ENCODE measurements around the gene RPAP3.
"Not testable (repeated sequence)": the region's sequence is repeated elsewhere in the genome, so short reads cannot be mapped to it uniquely, and the experiment has no call there.

The RPAP3 gene

DNA sequence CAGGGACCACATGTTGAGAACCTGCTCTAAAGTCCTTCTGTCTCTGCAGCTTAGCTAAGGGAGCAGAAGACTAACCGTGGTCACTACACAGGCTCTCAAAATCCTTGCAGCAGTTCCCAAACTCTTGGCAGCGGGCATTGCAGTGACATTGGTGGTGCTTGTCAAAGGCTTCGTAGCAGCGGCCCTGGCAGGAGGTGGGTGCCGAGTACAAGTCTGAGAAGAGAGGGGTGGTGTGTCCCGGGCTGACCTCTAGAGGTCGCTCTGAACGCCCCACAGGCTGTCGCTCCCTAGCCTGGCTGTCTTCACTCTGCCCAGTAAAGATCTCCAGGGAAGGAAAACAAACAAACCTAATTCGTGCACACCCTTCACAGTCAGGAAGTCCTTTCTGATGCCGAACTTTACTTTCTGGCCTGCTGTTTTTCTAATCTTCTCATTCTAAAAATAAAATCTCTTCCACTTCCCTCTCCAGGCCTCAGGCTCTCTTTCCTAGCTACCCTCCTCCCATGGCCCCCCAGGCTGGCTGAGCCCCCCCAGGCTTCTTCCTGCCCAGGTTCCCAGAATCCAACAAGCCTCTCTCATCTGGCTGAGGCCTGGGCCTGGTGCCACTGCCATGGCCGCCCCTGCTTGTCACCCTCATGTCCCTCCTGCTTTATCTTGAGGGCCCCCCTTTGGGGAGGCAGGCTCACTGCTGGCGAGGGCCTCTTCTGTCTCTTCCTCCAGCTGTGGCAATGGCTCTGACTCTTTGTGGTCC, 11.8 kb upstream of the RPAP3 start:
- peak; percentile 74 for DNase-seq

DNA sequence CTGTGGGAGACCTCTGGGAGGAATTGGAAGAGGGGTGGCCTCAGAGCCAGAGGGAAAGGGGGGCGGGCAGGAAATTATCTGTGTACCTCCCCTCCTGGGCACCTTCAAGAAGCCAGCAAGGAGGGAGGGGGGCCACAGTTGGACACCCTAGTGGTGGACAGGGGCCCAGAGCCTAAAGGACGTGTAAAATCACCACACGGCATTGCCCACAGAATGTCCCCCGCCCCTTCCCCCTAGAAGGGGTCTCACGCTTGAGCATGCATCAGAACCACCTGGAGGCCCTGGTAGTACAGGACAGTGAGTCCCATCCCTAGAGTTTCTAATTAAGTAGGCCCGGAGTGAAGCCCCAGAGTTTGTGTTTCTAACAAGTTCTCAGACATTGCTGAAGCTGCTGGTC, 11.2 kb upstream of the RPAP3 start:
- DNase-seq, result no peak

DNA sequence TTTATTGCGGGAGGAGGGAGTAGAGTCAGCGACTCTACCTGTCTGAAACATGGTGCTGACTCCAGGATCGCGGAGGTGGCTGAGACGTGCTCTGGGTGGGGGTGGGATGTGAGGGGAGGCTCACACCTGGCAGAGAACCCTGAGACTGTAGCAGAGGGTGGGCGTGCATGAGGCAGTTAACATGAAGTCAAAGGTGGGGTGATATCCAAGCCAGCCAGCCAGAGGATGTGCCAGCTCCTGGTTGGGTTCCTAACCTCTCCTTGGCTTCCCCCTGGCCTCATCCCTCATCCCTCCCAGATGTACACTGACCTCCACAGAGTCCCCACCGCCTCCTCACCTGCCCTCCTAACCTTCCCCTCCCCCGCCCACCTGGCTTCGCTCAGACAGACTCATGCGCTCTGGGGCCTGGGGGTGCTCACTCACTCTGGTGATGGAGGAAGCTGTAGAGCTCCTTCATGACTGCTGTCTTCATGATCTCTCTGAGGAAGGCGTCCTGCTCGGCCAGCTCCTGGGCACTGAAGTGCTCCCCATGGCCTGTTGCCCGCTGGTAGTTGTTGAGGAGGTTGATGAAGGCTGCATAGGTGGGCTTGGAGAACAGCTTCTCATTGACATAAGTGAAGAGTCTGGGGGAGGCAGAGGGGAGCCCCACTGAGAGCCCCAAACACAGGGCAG, 10.2 kb upstream of the RPAP3 start:
- no peak for DNase-seq

DNA sequence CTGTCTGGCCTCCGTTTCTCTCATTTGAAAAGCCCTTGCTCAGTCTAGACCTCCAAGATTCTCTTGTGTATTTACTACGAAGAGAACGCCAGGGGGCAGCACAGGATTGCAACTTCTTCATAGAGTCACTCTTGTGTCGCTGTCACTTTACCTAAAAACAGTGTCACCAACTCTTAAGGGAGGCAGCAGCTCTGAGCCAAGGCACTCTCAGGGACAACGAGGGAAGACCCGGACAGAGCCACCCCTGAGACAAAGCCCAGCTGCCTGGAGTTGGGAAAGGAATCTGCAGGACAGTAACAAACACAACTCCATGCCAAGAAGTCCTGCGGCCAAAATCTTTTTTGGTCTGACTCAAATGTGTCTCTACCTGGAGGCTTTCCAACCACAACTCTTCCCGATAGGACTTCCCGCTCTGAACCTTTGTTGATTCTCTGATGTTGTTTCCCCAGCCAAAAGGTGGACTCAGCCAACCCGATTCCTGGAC, 9.6 kb upstream of the RPAP3 start:
- peak; percentile 91 for DNase-seq

DNA sequence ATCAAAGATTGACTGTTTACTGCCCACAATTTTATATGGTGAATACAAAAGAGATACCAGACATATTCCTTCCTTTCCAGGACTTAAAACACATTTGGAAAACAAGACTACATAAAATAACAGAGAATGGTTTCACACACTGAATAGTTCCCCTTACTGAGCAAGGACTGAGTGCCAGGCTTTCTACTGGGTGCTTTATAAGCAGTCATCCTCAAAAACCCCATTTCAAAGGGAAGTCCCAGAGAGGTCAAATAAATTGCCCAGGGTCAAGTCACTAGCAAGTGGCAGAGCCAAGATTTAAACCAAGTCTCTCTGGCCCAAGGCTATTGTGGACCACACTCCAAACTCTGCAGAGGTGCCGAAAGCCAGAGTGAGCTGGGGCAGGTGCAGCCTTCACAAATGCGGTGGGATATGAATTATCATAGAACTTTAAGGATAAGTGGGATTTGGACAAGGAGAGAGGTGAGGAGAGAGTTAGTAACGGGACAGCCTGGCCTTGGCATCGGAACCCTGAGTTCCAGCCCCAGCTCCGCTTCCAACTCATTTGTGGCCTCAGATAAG, 9.1 kb upstream of the RPAP3 start:
- DNase-seq, result no peak

DNA sequence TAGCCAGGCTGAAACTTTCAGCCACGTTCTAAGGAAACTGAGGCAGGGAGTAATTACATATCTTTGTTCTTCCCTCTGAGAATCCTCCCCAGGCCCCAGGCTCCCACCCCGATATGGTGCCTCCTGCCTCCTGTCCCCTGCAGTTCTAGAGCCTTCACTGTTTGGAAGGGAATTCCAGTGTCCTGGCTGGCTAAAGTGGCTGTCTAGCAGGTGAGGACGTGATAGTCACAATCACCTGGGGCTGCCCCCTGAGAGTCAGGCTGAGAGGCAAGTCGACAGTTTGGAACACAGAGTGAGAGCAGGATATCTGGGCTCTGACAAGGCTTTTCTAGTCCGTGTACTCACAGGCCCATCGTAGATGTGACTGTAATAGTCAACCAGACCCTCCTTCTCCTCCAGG, 6.3 kb upstream of the RPAP3 start:
- DNase-seq, result no peak

DNA sequence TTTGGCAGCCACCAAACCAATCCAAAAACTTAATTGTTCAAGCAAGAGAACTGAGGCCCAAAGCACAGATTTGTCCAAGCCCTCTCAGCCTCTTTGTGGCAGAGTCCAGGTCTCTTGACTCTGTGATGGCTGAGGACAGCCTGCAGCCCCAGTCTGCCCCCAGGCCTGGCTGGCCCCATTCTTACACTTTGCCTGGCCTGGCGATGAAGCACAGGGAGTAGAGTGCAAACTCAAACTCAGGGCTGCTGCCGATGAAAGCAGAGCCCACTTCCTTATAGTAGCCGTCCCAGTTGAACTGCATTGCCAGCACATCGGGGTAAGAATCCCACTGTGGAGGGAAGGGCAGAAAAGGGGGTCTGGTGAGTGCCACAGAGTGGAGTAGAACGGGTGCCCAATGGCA, 5.6 kb upstream of the RPAP3 start:
- no peak for DNase-seq

DNA sequence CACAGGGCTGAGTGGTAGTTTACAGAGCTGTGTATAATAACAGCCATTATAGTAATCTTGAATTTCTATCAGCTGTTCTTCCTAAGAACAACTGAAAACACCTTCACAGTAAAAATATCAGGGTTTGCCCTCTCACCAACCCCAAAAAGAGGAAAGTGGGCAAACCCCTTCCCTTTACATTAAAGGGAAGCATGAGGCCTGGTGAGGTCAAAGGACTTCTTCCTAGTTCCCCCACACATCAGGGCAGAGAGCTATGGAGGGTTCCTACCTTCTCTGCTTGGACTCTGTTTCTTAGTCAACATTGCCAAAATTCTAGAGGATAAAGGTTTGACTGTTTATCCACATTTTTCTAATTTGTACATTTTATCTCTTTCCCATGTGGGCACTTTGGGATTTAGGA, 4.4 kb upstream of the RPAP3 start:
- DNase-seq, result no peak

DNA sequence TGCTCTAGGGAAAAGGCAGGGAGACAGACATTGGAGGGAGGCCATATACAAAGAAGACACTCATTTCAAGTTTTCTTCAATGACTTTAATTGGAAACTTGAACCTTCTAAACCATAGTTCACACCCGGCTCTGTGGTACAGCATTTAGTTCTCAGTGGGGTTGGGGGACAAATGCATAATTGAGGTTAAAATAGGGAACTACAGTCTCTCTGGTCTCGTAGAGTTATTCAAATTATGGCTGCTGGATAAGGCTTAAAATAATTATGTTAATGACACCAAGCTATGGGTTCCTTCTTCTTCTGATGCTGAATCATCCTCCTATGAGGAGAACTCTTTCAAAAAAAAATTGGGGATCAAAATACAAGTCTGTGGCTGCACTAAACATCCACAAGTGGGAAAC, 3.8 kb upstream of the RPAP3 start:
- DNase-seq, result no peak

DNA sequence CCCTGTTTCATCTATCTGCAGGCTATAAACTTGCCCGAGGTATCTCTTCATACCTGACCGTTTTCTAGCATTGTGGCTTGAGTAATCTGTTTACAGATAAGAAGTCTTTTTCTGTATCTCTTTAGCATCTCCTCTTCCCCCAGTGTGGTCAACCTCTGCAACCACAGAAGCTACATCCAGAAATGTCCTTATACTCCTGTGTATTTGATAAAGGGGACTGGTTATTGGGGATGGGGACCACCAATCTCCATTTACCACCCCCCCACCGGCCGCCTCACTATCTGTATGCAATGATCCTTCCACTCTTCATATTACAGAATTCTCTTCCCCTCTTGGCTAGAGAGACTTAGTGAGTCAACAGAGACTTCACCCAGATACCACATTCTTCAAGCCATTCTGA, 3.4 kb upstream of the RPAP3 start:
- DNase-seq, result no peak

DNA sequence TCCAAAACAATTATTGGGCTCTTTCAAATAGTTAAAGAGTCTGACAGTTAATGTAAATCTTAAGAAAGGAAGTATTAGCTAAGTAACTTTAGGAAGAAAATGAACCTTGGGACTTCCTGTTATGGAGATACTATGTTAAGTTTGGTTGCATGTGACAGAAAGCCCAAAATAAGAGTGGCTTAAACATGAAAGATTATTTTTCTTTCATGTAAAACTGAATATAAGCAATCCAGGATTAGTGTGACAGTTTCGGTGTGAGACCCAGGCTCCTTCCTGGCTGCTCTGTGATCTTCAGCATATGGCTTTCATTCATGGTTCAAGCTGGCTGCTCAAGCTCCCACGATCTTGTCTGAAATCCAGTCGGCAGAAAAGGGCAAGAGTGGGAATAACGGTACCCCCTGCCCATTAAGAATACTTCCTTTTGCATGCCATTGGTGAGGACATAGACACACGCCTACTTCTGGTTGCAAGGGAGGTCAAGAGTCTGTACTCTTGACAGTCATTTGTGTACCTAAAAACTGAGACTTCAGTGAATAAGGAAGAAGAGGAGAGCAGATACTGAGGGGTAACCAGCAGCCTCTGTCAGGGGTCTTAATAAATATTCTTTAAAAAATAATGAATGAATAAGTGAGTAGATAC, 2.2 kb upstream of the RPAP3 start:
- DNase-seq, result no peak

DNA sequence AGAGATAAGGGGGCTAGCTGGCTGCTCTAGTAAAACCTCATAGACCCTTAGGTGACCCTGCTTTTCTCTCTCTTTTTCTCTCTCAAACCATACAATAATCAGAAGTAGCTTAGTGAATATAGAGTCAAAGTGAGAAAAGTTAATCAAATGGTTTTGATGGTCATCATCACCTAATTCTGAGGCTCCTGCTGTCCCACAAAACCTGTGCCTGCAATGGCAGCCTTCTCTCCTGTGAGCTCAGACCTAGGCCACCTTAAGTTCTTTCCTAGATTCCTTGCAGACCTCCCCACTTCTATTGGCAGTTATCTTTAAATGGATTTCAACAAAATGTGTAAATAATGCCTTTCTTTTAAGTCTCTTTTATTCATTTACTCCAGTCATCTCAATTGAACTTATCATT, 1.5 kb upstream of the RPAP3 start:
- no peak for DNase-seq

DNA sequence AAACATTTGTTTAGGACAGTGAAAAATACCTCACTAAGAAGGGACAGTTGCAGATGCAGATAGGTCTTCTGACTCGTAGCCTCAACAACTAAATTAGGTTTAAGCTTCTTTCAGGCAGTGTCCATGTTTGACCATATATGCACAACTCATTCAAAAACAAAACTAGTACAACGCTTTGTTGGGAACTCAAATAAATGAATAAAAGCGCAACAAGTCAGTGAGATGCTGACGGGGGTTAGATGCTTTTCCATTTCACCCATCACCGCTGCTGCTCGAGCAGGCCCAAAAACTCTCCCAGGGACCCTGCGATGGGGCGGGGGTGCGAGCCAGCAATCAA, 633 bp downstream of the RPAP3 start:
- no peak for DNase-seq

DNA sequence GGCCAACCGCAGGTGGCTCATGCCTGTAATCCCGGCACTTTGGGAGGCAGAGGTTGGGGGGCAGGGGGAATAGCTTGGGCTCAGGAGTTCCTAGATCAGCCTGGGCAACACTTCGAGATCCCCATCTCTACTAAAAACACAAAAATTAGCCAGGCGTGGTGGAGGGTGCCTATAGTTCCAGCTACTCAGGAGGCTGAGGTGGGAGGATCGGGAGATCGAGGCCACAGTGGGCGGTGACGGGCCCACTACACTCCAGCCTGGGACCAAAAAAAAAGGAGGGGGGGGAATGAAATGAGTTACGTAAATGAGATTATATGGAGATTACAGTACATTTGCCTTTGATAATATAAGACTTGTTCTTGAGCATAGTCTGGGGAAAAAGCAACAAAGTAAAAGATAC, 1.1 kb downstream of the RPAP3 start:
- DNase-seq, result no peak

DNA sequence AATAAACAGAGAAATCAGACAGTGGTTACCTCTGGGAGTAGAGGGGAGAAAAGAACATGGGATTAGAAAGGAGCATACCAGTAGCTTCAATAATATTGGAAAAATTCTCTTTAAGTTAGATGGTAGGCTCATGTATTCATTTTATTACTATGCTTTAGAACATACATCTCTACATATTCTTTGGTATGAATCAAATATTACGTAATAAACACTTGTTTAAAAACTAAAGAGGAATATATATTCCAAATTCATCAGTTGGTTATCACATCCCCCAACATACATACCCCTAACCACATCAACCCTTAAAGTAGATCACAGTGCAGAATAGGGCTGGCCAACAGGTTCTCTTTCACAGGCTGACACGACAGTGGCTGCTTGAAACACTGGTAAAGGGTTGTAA, 5.6 kb downstream of the RPAP3 start:
- no peak for DNase-seq

DNA sequence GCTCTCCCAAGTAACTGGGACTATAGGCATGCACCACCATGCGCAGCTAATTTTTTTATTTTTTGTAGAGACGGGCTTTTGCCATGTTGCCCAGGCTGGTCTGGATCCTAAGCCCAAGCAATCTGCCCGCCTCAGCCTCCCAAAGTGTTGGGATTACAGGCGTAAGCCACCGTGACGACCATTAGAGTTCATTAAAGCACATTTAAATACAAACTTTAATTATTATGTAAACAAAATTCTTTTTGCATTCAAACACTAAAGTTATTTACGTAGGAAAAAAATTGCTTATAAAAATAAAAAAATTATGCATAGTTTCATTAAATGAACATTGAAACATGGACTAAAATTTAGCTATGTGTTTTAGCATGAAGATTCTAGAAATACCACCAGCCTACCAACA, 7.2 kb downstream of the RPAP3 start:
- DNase-seq, result no peak

DNA sequence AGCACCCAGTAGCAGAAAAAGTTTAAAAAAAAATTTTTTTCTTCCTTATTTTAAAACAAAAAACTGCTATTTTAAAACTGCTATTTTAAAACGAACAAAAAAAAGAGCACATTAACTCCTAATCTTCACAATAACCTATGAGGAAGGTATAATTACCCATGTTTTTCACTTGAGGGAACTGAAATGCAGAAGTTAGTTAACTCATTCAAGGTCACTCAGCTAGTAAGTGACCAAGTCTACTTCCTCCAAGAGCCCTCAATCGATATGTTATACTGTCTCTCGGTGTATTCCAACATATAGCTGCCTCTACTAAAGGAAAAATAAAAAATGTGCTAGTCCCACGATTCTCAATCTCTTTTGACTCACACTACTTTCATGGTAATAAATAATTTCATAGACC, 7.8 kb downstream of the RPAP3 start:
- no peak for DNase-seq

DNA sequence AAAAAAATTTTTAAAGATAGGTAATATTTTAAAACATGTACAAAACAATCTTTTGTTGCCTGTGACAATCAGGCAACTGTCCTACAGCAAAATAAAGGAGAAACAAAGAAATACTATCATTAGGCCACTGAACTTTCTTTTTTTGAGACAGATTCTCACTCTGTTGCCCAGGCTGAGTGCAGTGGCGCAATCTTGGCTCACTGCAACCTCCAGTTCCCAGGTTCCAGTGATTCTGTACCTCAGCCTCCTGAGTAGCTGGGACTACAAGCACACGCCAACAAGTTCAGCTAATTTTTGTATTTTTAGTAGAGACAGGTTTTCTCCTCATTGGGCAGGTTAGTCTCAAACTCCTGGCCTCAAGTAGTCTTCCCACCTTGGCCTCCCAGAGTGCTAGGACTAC, 16.6 kb downstream of the RPAP3 start:
- DNase-seq, result no peak

DNA sequence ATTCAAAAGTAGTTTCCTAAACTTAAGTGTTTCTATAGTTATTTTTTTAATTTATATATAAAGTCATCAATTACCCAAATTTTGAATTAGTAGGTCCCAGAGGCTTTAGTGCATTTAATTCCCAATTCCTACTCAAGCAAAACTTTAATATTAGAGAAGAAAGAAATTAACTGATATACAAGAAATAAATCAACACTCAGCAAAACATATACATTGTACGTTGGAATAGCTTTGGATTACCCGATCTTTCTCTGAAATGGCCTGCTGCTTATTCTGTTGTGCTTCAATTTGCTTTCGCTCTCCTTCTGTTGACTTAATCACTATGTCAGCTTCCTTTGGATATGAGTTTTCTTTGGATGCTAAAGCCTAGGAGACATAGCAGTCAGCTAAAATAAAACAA, 18.2 kb downstream of the RPAP3 start:
- no peak for DNase-seq

DNA sequence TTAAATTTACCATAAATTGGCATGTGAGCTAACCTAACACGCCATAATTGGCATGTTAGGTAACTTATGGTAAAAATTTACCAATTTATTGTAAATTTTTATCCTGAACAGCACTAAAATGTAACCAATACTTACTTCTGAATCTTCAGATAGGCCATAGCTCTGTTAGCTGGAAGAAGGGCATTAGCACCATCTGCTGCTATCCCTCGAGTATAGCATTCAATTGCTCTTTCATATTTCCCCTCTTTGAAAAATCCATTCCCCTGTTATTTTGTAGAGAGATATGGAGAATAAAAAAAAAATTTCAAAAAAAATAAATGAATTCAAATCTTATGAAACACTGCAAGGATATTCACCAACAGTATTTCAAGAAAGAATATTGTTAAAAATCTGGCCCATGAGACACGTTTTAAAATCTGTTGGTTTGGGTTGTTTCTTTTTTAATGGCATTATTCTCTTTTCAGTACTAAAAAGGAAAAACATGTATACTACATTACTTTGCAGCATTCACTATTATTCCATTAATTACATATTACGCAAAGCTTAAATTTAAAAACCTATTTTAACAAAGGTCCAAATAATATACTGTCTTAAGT, 19.1 kb downstream of the RPAP3 start:
- DNase-seq, result no peak

DNA sequence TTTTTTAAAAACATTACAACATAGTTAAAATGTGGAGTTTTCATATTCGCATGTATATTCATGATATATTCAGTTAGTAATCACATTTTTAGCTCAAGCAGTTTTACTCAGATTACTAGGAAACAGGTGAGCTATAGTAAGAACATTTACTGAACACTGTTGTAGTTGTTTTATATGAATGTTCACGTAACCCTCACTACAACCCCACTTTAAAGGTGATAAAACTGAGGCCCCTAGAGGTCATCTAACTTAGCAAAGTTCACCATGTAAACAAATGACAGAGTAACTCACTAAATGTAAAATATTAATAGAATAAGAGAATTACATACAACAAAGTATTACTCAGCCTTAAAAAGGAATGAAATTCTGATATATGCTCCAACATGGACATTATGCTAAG, 26.0 kb downstream of the RPAP3 start:
- DNase-seq, result no peak

DNA sequence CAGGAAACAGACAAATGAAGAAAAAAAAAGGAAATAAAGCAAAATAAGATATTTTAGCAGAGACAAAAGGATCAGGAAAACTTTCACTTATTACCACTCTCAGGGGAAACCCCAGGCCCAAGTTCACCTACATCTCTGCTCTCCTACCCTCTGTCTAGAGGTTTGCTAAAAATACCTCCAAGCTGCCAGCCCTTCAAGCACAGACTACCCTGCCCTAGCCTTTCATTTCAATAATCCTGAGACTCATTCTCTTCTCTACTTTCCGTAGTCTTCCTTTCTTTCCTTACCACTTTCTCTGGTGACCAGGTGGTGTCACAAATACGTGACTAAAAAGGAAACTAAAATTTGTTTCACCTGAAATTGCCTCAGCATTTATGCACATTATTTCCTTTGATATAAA, 33.8 kb downstream of the RPAP3 start:
- no peak for DNase-seq

DNA sequence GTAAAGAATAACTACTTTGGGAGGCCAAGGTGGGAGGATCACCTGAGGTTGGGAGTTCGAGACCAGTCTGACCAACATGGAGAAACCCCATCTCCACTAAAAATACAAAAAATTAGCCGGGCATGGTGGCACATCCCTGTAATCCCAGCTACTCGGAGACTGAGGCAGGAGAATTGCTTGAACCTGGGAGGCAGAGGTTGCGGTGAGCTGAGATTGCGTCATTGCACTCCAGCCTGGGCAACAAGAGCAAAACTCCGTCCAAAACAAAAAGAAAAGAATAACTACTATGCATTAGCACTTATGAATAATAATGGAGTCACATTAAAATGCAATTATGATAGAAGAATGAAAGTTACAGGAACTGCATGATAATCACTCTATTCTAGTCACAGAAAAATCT, 37.9 kb downstream of the RPAP3 start:
- not testable (repeated sequence) for DNase-seq

Data from activated effector memory CD4-positive, alpha-beta T cell treated with anti-CD3 and anti-CD28 coated beads, Interleukin-2, amount 50 U/mL, for 16 hours (primary cell).